NCI-H1092 (cell line): ENCODE results near the gene HNRNPUL1.

Experiments
- DNase-seq: peaks from one replicate; lab custom pipeline; 2025; lab: John Stamatoyannopoulos, UW

HNRNPUL1 gene

DNA sequence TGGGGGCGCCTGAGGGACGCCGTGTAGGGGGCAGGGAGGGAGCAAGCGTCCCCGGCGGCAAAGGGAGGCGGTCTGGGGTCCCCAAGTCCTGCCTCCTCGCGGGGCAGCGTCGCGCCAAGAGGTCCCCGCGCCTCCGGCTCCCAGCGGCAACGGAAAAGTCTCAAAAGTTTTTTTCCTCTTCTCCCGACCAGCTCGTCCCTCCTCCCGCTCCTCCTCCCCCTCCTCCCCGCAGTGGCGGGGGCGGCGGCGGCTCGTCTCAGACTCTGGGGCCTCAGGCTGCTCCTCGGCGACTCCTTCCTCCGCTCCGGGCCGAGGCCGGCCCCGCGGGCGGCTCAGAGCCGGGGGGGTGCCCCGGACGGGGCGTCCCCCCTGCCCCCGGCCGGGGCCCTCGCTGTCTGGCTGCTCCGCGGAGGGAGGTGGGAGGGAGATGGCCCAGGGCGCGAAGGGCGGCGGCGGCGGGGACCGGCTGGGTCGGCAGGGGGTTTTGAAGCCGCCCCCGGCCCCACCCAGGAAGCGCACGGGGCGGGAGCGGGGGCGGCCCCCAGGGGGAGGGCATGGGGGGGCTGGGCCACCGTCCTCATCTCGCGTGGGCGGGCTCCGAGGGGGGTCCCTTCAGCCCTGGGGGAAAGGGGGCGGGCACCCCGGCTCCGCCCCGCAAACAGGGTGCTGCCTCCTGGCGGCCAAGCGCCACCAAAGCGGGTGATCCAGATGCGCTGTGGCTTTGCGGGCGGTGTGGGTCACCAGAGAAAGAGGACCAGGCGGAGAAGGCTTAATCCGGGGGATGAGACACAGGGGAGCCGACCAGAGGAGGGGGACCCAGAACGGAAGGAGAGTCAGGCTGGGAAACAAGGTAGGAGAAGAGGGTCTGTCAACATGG is 89.5 kb downstream of the HNRNPUL1 start, which contains the start of gene TGFB1:
TSS of gene TGFB1 (minus strand) at position 457 of the 877 bp plus-strand sequence. CDS start 878 bp downstream, outside the sequence.
- DNase-seq = no peak

GRCh38 chr19:41354343-41354953 is 90.3 kb downstream of the HNRNPUL1 start:
- DNase-seq = no peak

- DNase-seq = no peak
Observed at GRCh38 chr19:41355035-41355434, 90.9 kb downstream of the HNRNPUL1 start.

- no peak for DNase-seq
Observed at GRCh38 chr19:41355802-41356201, 91.6 kb downstream of the HNRNPUL1 start.

GRCh38 chr19:41356984-41357739 is 93.0 kb downstream of the HNRNPUL1 start:
- no peak for DNase-seq
